ENCODE data around the gene SRGAP3.

Gene SRGAP3

GRCh38 chr3:9217784-9218513 is 31.5 kb downstream of the SRGAP3 start:
- no peak for DNase-seq (ENCODE audit: low spot score)
- TF ChIP-seq CTCF (IDR thresholded peaks at IDR 0.05; ENCODE audit: extremely low read depth, missing control alignments): no peak

GRCh38 chr3:9216736-9217135 is 32.7 kb downstream of the SRGAP3 start:
- TF ChIP-seq CTCF (IDR thresholded peaks at IDR 0.05; ENCODE audit: extremely low read depth, missing control alignments): no peak
- DNase-seq (ENCODE audit: low spot score): no peak

GRCh38 chr3:9214599-9214998 is 34.8 kb downstream of the SRGAP3 start:
- DNase-seq (ENCODE audit: low spot score): no peak
- no peak for TF ChIP-seq CTCF (IDR thresholded peaks at IDR 0.05; ENCODE audit: extremely low read depth, missing control alignments)

- no peak for DNase-seq (ENCODE audit: low spot score)
- no peak for TF ChIP-seq CTCF (IDR thresholded peaks at IDR 0.05; ENCODE audit: extremely low read depth, missing control alignments)
Observed at GRCh38 chr3:9214185-9214584, 35.3 kb downstream of the SRGAP3 start.

GRCh38 chr3:9213019-9213634 is 36.3 kb downstream of the SRGAP3 start:
- TF ChIP-seq CTCF (IDR thresholded peaks at IDR 0.05; ENCODE audit: extremely low read depth, missing control alignments): no peak
- DNase-seq (ENCODE audit: low spot score): no peak

- DNase-seq (ENCODE audit: low spot score): no peak
- TF ChIP-seq CTCF (IDR thresholded peaks at IDR 0.05; ENCODE audit: extremely low read depth, missing control alignments): no peak
Observed at GRCh38 chr3:9211155-9211950, 38.1 kb downstream of the SRGAP3 start.

GRCh38 chr3:9209777-9210176 is 39.7 kb downstream of the SRGAP3 start:
- no peak for TF ChIP-seq CTCF (IDR thresholded peaks at IDR 0.05; ENCODE audit: extremely low read depth, missing control alignments)
- no peak for DNase-seq (ENCODE audit: low spot score)
